ENCODE measurements around the gene DNMBP.
A peak's percentile ranks its signal among the peaks of the same experiment; 100 is the strongest.

The DNMBP gene

GRCh38 chr10:99859585-99859984, 150.2 kb downstream of the DNMBP start:
- no peaks in the 10 kb centered on the region for H3K36me3 ChIP-seq (ENCODE audit: control insufficient read depth, insufficient read depth, low read length)
- H3K27me3 ChIP-seq (replicated peaks; ENCODE audit: control insufficient read depth, insufficient read depth, low read length), result no peaks in the 10 kb centered on the region
- H3K4me3 ChIP-seq (replicated peaks; ENCODE audit: low read depth, low read length), result no peak overlapping the region
- TF ChIP-seq CTCF (IDR thresholded peaks at IDR 0.05; ENCODE audit: insufficient read depth, low read length, poor library complexity, severe bottlenecking), result peak; percentile 54
- DNase-seq (ENCODE audit: extremely low read depth, insufficient read length), result no peak

GRCh38 chr10:99858849-99859248, 150.9 kb downstream of the DNMBP start:
- no peaks in the 10 kb centered on the region for H3K36me3 ChIP-seq (ENCODE audit: control insufficient read depth, insufficient read depth, low read length)
- DNase-seq (ENCODE audit: extremely low read depth, insufficient read length), result no peak
- TF ChIP-seq CTCF (IDR thresholded peaks at IDR 0.05; ENCODE audit: insufficient read depth, low read length, poor library complexity, severe bottlenecking), result no peak

GRCh38 chr10:99855479-99856071, 154.2 kb downstream of the DNMBP start:
- Histone ChIP-seq H3K36me3 (ENCODE audit: control insufficient read depth, insufficient read depth, low read length) (no peaks in the 10 kb centered on the region), H3K4me3 (replicated peaks; ENCODE audit: low read depth, low read length) (no peak overlapping the region), H3K27me3 (replicated peaks; ENCODE audit: control insufficient read depth, insufficient read depth, low read length) (no peaks in the 10 kb centered on the region)
- DNase-seq (ENCODE audit: extremely low read depth, insufficient read length), result no peak
- TF ChIP-seq CTCF (IDR thresholded peaks at IDR 0.05; ENCODE audit: insufficient read depth, low read length, poor library complexity, severe bottlenecking), result no peak

More at GRCh38 chr10:99858849-99859248, 150.9 kb downstream of the DNMBP start:
- Histone ChIP-seq H3K4me3 (replicated peaks; ENCODE audit: low read depth, low read length) (no peak overlapping the region), H3K27me3 (replicated peaks; ENCODE audit: control insufficient read depth, insufficient read depth, low read length) (no peaks in the 10 kb centered on the region)

- Histone ChIP-seq H3K4me3 (replicated peaks; ENCODE audit: low read depth, low read length) (no peak overlapping the region), H3K27me3 (replicated peaks; ENCODE audit: control insufficient read depth, insufficient read depth, low read length) (no peaks in the 10 kb centered on the region), H3K36me3 (ENCODE audit: control insufficient read depth, insufficient read depth, low read length) (no peaks in the 10 kb centered on the region)
- DNase-seq (ENCODE audit: extremely low read depth, insufficient read length), result no peak
- TF ChIP-seq CTCF (IDR thresholded peaks at IDR 0.05; ENCODE audit: insufficient read depth, low read length, poor library complexity, severe bottlenecking), result peak; percentile 15
Measured at GRCh38 chr10:99854860-99855259, 154.9 kb downstream of the DNMBP start.

- no peak for TF ChIP-seq CTCF (IDR thresholded peaks at IDR 0.05; ENCODE audit: insufficient read depth, low read length, poor library complexity, severe bottlenecking)
- H3K4me3 ChIP-seq (replicated peaks; ENCODE audit: low read depth, low read length), result no peak overlapping the region
- no peaks in the 10 kb centered on the region for H3K36me3 ChIP-seq (ENCODE audit: control insufficient read depth, insufficient read depth, low read length)
Measured at GRCh38 chr10:99853655-99854054, 156.1 kb downstream of the DNMBP start.

More at GRCh38 chr10:99853655-99854054, 156.1 kb downstream of the DNMBP start:
- no peak for DNase-seq (ENCODE audit: extremely low read depth, insufficient read length)
- no peaks in the 10 kb centered on the region for H3K27me3 ChIP-seq (replicated peaks; ENCODE audit: control insufficient read depth, insufficient read depth, low read length)
